AG04449 (cell line): Measurements from ENCODE around the gene STARD8.

ENCODE experiments used
- CTCF ChIA-PET: fragments of 350-600 bp; formaldehyde crosslinking; extraction: SDS; loops from one replicate; lab custom pipeline; 2021; ENCODE audit warnings: antibody characterized with exemption; lab: Yijun Ruan, JAX
- POLR2A ChIA-PET: fragments of 400-600, 350-600 bp; formaldehyde crosslinking; extraction: SDS; loops from one replicate; lab custom pipeline; 2020; ENCODE audit warnings: antibody characterized with exemption, inconsistent platforms; lab: Yijun Ruan, JAX
- DNase-seq: peaks from one replicate; pipeline ENCODE4 v3.0.0-alpha.2; 2010; ENCODE audit warnings: low read depth, low spot score
- H3K4me3 ChIP-seq: 2 replicates; pipeline ENCODE4 v1.5.1; 2011; ENCODE audit warnings: low read depth, mild to moderate bottlenecking, control low read depth, low read length
- TF ChIP-seq, protein P1 (sequence below): IDR thresholded peaks from one replicate; pipeline ENCODE4 v1.5.1; 2011; ENCODE audit warnings: mild to moderate bottlenecking, moderate library complexity, low read length, control low read depth, inconsistent platforms; ENCODE audit not compliant: insufficient read depth; ENCODE audit errors: missing control alignments

STARD8 gene

DNA sequence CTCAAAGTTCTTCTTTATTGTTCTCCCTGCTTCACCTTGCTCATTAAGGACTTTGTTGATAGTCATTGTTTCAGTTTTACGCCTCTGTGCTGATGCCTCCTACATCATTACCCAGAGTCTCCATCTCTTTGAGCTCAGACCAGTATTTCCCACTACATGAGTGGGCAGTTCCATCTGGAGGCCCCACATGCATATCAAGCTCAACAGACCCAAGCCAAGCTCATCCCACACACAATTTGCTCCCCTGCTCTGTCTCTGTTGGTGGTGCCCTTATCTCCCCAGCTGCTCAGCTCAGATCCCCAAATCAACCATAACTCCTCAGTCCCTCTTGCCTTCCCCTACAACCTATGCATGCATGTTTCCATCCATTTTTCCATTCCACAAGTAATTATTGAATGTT is 96.3 kb downstream of the STARD8 start:
- ChIA-PET POLR2A (no interaction called here), CTCF (interaction anchor here (1.0 to 1.4 kb wide), 2 partner anchors 11 to 84 kb away, joined by 3 read pairs; no protein-coding TSS in a partner anchor)
- DNase-seq: no peak
- H3K4me3 ChIP-seq: no peak overlapping the region
- TF ChIP-seq, protein P1, sequence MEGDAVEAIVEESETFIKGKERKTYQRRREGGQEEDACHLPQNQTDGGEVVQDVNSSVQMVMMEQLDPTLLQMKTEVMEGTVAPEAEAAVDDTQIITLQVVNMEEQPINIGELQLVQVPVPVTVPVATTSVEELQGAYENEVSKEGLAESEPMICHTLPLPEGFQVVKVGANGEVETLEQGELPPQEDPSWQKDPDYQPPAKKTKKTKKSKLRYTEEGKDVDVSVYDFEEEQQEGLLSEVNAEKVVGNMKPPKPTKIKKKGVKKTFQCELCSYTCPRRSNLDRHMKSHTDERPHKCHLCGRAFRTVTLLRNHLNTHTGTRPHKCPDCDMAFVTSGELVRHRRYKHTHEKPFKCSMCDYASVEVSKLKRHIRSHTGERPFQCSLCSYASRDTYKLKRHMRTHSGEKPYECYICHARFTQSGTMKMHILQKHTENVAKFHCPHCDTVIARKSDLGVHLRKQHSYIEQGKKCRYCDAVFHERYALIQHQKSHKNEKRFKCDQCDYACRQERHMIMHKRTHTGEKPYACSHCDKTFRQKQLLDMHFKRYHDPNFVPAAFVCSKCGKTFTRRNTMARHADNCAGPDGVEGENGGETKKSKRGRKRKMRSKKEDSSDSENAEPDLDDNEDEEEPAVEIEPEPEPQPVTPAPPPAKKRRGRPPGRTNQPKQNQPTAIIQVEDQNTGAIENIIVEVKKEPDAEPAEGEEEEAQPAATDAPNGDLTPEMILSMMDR: no peak

DNA sequence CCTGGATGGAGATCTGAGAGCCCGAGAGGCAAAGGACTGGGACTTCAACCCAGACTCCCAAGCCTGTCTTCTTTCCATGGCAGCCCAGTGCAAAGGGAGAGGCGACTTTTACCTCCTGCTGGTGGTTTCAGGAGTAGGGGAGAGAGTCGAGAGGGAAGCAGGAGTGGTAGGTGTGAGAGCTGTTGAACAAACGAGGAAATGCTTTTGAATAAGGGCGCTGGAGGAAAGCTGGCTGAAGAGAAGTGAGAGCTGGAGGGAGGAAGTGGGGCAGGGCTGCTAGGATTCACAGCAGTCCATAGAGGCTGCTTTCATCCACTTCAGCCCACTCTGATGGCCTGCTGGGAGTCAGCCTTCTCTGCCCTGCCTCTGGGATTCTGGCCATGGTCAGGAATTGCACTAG is 99.5 kb downstream of the STARD8 start:
- TF ChIP-seq, protein P1: no peak
- no peak overlapping the region for H3K4me3 ChIP-seq
- no peak for DNase-seq
- ChIA-PET POLR2A (no interaction called here), CTCF (no interaction called here)

DNA sequence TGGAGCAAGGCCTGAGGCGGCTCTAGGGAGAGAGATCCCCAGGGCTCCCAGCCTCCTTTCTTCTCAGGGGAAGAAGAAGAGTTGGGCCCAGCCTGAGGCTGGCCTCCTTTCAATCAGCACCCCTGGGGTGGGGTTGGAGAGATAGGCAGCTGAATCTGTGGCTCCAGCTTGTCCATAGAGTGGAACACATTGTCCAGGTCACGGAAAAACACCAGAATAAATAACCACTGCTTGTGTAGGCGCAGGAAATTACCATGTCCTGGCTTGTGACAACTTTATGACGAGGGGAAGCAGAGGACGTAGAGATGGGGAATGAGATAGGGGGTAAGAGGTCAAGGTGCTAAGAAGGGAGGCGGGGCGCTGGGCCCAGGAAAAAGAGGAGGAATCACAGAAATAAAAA is 100.6 kb downstream of the STARD8 start:
- no peak overlapping the region for H3K4me3 ChIP-seq
- ChIA-PET CTCF (no interaction called here), POLR2A (no interaction called here)
- TF ChIP-seq, protein P1: no peak
- no peak for DNase-seq

DNA sequence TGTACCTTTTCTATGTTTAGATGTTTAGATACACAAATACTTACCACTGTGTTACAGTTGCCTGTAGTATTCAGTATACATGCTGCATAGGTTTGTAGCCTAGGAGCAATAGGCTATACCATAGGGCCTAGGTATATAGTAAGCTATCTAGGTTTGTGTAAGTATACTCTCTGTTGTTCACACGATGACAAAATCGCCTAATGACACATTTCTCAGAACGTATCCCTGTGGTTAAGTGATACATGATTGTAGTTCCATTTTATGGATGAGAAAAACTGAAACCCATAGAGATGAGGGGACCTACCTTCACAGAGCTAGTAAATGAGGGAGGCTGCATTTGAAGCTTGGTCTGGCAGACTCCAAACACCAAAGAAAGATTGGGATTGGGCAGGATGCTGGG is 102.0 kb downstream of the STARD8 start:
- TF ChIP-seq, protein P1: no peak
- no peak for DNase-seq
- ChIA-PET CTCF (no interaction called here), POLR2A (no interaction called here)
- H3K4me3 ChIP-seq: no peak overlapping the region

DNA sequence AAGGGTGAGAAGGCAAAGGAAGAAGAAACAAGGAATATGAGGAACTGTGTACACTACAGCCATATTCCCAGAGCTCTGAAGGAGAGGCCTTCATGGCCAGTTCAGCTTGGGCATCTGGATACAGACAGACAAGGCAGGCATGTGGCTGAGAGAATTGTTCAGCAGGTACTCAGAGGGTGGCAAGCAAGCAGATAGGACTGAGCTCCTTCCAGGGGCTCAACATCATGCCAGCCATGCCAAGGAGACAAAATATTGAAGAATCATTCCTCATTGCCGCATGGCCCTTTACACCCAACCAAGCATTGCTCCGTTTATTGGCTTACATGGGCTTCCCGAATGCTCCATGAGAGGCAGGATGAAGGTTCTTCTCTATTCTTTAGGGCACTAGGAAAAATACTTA is 102.8 kb downstream of the STARD8 start:
- ChIA-PET CTCF (no interaction called here), POLR2A (no interaction called here)
- H3K4me3 ChIP-seq: no peak overlapping the region
- DNase-seq: no peak
- TF ChIP-seq, protein P1: no peak

DNA sequence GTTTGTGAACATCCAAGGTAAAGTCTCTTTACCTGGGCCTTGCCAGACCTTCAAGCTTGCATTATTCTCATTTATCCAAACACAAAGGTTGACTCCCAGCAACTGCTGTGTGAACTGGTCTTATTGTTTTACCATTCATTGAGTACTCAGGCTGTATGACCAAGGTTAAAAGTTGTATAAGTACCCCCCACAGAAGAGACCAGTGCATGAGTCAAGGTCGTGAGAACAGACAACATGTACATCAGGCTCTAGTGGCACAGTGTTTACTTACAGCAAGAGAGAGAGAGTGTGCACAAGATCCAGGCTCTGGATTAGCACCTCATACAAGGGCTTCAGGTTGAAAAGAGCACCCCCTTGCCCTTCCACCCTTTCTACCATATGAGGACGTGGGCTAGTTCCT is 103.9 kb downstream of the STARD8 start:
- POLR2A ChIA-PET: no interaction called here
- DNase-seq: no peak
- TF ChIP-seq, protein P1: no peak
- CTCF ChIA-PET: no interaction called here
- no peak overlapping the region for H3K4me3 ChIP-seq
